Neural progenitor cell (in vitro differentiated cells): ENCODE data around the gene LEKR1.

ENCODE experiments used
- EZH2 ChIP-seq: fragments of 200-600 bp; sonication (generic); IDR thresholded peaks from 2 replicates; pipeline ENCODE4 v1.6.1; 2017; ENCODE audit warnings: antibody characterized with exemption, mild to moderate bottlenecking, moderate library complexity
- EZH2phosphoT487 ChIP-seq: fragments of 200-600 bp; sonication (generic); IDR thresholded peaks from 2 replicates; pipeline ENCODE4 v1.6.1; 2017; ENCODE audit warnings: antibody characterized with exemption
- TF ChIP-seq, protein P1 (sequence below): fragments of 200-600 bp; sonication (generic); IDR thresholded peaks from 2 replicates; pipeline ENCODE4 v1.5.1; 2017; ENCODE audit warnings: antibody characterized with exemption, mild to moderate bottlenecking

DNA sequence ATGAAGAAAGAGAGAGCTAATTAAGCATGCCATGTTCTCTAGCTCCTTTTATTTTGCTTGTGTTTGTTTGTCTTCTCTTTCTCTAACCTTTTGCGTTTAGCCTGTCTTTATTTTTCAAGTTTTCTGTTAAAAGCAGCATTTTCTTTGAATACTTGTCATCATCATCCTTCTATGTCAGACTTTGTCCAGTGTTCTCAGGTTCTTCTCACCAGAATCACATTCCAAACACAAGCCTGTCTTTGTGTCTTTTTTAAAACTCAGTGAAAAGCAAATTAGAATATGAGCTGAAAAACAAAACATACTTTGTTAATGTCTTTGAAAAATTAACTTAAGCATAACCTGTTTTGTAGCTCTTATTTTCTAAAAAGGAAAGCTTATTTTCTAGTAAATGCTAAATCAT, 62.4 kb downstream of the LEKR1 start:
- TF ChIP-seq, protein P1, sequence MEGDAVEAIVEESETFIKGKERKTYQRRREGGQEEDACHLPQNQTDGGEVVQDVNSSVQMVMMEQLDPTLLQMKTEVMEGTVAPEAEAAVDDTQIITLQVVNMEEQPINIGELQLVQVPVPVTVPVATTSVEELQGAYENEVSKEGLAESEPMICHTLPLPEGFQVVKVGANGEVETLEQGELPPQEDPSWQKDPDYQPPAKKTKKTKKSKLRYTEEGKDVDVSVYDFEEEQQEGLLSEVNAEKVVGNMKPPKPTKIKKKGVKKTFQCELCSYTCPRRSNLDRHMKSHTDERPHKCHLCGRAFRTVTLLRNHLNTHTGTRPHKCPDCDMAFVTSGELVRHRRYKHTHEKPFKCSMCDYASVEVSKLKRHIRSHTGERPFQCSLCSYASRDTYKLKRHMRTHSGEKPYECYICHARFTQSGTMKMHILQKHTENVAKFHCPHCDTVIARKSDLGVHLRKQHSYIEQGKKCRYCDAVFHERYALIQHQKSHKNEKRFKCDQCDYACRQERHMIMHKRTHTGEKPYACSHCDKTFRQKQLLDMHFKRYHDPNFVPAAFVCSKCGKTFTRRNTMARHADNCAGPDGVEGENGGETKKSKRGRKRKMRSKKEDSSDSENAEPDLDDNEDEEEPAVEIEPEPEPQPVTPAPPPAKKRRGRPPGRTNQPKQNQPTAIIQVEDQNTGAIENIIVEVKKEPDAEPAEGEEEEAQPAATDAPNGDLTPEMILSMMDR, result no peak
- TF ChIP-seq EZH2, result no peak
- TF ChIP-seq EZH2phosphoT487, result no peak
